ENCODE measurements around the gene SDHB.
"Not testable (repeated sequence)": the region's sequence is repeated elsewhere in the genome, so short reads cannot be mapped to it uniquely, and the experiment has no call there.

Gene SDHB

DNA sequence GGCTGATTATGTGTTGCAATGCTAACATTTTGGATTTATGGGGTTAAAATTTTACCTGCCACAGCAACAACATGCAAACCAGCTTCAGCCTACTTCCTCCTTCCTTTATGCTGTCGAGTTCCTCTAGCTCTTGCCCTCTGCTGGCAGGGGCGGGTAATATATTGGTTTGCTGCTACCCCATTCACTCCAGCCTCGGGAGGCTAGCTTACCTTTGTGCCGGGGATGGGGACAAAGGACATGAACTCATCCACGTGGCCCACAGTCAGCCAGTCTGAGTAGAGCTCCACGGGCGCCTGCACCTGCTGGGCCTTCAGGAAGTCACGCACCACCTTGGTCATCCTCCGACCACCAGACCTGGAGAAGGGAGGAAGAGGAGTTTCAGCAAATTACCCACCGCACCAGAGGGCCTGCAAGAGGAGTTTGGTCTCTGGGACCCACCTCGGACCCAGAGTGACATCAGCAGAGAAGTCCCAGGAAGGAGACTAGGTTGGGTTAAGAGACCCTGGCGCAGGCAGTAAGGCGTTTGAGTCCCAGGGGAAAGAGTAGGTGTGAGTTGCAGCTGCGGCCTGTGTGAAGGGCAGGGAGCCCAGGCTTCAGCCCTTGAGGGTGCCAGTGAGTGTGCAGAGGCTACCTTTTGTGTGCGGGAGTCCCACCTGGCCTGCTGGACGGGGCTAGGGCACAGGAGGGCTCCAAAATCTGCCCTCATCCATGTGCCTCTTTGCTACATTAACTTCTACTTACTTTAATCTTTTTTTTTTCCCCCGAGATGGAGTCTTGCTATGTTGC is 21.8 kb upstream of the SDHB start:
- peak; percentile 27 for DNase-seq (ENCODE audit: low read depth)

DNA sequence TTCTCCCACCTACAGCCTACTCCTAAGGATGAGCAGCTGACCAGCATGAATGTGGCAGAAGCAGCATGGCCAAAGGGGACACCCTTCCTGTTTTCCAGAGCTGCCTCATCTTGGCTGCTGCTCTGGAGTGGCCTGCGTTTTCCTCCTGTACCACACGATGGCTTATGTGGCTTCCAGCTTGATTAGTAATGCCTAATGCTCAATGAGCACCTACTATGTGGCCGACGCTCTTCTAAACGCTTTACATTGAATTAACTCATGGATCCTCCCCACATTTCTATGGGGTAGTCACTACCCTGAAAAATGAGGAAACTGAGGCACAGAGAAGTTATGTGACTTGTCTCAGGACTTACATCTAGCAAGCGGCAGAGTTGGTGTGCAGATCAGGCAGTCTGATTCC is 18.0 kb upstream of the SDHB start:
- no peak for DNase-seq (ENCODE audit: low read depth)

DNA sequence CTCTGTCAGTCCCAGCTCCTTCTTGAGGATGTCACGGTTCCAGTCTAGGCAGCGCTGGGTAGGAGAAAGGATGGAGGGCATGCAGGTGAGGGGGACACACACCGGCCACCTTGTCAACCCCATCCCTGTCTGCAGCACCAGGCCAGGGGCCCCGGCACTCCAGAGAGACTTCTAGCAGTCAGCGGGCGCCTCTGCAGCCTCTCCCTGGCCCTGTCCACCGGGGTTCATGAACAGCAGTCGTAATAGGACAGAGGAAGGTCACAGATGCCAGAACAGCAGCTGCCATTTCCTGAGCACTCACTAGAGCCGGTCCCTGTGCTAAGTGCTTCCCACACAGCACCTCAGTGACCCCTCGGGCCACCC is 16.3 kb upstream of the SDHB start:
- no peak for DNase-seq (ENCODE audit: low read depth)

DNA sequence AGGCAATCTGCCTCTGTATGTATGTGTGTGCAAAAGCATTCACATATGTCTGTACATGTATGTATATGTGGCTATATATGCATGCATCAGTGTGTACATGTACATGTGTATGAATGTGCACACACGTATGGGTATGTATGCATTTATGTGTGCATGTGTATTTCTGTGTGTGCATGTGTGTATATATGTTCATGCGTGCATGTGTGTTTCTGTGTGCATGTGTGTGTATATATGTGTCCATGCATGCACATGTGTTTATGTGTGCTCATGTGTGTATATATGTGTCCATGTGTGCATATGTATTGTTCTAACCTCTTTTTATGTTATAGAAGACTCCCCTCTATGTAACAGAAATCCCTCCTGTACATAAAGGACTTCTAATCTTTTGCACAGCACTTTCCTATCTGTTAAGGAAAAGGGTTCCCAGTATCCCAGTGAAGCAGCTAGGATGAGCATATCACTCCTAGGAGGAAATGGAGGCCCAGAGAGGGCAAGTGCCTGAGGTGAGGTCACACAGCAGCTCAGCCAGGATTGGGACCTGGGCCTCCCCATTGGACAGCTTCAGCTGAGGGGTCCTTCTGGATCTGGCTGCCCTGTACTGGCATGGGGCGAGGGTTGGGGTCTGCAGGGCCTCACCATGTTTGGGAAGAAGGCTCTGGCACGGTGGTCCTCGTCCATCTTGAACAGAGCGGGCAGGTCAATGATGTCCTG is 15.8 kb upstream of the SDHB start:
- DNase-seq (ENCODE audit: low read depth): no peak

DNA sequence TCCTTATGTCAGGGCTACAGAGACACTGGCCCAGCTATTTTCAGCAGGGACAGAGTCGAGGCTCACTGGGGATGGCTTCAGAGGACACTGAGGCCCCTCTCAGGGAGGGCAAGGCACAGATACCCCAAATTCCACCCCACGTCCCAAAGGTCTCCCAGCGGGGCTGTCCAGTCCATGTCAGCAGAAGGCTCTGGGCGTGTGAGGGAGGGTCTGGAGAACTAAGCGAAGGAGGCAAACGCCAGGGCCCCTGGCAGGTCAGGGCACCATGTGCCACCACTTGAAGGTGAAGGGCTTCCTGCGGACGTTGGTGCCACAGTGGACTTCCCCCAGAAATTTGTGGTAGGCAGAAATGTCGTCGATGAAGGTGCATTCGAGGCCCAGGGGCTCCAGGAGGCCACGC is 15.0 kb upstream of the SDHB start:
- DNase-seq (ENCODE audit: low read depth): no peak

DNA sequence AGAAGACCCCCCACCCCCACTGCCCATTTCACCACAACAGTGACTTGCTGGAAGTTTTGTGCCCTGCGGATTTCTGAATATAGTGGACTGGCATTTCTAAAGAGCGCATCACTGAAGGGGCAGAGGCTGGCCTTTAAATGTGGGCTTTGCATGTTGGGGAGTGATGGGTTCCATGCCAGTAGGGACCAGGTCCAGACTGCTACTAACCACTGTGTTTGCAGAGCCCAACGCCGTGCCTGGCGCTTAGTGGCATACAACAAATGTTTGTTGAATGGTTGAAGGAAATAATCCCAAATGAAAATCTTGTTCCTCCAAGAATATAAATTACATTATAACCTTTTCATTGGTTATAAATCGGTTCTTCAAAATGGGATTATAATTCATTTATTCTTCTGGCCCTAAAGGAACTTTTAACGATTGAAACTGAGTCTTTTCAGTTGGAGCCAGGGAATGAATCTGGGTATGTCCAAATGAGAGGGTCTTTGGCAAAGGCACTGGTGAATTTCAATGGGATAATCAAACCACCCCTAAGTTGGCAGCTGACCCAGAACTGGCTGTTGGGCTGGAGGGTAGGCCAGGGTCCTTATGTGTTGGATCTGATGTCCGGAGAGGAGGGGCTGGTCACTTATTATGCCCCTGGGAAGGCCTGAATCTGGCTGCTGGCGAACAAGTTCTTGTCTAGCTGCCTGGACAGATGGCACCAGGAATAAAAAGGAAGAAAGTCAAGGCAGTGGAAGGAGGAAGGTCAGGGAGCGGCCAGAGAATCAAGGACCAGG is 13.8 kb upstream of the SDHB start:
- no peak for DNase-seq (ENCODE audit: low read depth)

DNA sequence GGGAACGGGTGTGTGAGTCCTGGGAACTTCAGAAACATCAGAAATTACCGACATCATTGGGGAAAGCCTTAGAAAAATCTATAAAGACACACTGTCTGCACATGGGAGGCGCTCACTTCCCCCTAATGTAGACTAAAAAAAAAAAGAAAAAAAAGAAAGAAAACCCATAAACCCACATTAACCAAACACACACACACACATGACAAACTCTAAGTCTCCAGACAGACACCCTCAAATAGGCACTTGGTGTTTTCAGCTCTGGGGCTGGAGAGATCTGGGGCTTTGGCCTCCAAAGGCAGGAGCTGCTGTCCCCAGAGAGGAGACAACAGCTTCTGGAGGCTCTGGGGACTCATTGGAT is 13.2 kb upstream of the SDHB start:
- no peak for DNase-seq (ENCODE audit: low read depth)

DNA sequence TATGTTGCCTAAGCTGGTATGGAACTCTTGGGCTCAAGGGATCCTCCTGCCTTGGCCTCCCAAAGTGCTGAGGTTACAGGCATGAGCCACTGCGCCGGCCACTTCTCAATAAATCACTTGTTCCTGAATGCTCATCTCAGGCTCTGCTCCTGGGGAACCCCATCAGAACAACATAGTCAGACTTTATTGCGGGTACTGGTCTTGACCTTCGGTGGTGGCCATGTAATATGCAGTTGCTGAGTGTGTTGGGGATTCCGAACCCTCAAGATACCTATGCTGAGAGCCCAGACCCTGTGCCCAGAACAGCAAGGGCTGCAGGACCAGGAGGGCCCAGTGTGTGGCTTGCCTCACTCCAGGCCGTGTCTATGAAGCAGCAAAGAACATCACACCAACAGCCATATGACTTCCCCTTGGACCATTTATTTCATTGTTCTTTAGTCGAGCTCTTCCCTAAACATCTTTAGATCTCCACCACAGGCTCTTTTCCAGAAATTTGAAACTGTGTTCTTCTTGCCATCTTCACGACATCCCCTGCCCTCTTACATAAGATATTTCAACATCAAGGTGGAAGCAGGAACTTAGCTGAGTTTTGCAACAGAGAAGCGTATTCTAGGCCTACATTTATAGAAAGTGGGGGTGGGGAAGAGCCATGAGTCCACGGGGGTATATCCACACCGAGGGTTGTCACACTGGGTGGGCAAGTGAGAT is 12.7 kb upstream of the SDHB start:
- DNase-seq (ENCODE audit: low read depth): no peak

DNA sequence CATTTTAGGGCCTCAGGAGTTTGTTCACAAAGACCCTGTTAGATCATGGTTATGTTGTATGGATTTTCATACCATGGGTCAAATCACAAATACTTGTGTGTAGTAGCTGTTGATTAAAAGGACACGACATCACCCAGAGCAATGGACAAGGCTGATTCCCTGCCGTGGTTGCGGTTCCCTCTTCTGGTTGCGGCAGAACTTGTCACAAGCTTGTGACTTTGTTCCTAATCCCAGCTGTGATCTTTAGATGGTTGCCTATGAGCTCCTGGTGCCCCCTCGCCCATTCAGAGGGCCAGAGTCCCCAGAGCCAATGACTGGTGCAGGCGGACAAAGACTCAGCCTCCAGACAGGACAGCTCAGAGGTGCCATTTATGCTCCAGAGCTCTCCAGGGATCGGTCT is 11.8 kb upstream of the SDHB start:
- no peak for DNase-seq (ENCODE audit: low read depth)

DNA sequence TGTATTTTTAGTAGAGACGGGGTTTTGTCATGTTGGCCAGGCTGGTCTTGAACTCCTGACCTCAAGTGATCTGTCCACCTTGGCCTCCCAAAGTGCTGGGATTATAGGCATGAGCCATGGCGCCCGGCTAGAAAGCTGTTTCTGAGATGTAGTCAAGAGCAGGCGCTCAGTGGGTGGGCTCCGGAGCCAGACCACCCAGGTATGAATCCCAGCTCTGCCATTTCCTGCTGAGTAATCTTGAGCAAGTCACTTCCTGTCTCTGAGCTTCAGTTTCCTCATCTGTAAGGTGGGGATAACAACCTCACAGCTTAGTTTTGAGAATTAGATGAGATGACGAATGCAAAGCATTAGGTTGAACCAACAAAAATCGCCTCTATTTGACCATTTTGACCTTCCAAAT is 8.9 kb upstream of the SDHB start:
- DNase-seq (ENCODE audit: low read depth): not testable (repeated sequence)

DNA sequence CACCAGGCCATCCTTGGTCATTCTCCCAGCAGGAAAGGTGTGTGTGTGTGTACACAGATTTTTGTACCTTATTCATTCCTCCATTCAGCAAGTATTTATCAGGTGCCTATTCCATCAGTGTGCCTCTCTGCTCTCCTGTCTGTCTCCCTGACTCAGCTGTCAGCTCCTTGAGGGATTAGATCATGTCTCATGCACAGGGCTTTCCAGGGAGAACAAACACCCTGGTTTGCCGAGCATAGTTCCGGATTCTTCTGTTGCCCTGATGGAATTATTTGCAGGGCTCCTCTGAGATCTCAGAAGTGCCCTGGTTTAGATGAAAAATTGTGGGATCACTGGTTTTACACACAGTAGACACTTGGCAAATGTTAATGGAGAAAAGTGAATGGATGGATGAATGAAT is 8.1 kb upstream of the SDHB start:
- DNase-seq (ENCODE audit: low read depth): no peak

DNA sequence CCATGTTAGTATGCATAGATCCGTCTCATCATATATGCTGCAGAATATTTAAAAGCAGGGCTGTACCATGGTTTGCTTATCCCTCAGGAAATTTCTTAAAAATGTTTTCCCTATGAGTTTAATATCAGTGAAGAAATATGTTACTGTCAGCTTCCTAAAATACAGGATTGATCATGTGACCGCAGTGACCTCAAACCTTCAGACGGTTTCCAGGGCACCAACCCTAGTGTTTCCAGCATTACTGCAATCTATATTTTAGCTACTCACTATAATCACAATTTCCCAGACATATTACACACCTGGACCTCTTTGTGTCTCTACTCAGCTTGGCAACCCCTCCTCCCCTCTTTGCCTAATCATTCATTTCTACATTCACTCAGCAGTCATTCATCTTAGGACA is 7.7 kb upstream of the SDHB start:
- DNase-seq (ENCODE audit: low read depth): no peak

DNA sequence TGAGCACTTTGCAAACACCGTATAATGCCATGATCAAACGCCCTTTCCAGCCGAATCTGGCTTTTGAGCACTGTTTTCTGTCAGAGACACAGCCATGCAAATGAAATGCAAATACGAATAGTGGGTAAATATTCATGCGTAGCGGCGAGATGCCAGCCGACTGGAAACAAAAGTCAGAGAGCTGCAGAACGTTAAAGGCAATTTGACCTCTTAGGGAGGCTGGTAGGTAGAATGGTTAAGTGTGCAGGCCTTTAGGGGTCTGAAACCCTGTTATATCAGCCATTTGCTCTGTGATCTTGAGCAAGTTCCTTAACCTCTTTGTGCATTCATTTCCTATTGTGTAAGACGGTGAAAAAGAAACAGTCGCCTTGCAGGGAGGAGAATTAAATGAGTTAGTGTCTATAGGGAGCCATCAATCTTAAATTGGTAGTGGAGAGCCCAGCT is 6.5 kb upstream of the SDHB start:
- no peak for DNase-seq (ENCODE audit: low read depth)

DNA sequence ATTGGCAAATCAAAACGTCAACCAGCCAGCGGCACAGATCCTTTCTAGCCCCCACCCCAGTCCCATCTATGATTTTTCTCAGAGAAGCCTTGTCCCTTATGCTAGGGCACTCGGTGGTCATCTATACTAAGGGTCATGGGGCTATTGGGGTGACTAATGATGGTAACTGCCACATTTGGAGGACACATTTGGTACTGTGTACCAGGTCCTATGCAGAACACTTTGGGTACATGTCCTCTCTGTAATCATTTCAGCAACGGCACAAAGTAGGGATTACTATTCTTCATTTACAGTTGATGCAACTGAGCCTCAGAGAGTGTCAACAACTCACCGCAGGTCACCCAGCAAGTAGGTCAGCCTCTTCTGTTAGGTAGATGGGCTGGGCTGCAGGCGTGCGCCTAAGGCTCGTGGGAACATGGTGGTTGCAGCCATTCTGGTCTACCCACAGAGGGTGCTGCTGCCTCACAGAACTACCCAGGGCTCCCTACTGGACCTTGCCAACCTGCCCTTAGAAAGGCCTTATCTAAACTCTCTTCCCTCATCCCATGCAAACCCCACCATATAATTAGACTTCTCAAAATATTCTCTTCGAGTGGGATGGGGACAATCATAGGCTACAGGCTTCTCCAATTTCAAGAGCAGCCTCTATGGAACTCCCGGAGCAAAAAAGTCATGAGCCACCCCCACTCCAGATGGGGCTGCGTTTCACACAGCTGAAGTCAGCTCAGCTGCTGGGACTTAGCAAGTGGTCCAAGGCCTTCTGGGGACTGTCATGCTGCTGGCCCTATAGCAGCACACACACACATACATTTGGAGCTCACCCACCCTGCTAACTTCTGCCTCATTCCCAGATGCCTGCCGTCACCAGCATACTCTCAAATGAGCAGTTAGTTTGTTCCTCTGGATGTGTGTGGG is 5.8 kb upstream of the SDHB start:
- DNase-seq (ENCODE audit: low read depth): peak; percentile 77

DNA sequence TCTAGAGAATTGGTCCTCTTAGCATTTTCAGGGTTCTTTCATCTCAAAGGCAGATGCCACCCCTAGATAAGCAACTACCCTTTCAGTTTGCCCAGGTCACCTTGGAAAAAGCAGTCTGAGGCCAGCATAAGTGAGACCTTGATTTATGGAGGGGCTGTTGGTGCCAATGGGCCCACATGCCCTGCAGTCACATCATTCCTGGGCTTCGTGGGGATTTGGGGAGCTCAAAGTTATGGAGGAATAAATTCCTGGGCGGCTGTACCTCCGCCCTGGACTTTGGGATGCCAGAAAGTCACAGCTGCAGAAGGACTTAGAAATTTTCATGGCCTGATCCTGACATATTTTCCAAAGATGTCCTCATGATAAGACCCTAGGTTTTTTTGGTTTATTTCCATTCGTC is 2.7 kb upstream of the SDHB start:
- no peak for DNase-seq (ENCODE audit: low read depth)

DNA sequence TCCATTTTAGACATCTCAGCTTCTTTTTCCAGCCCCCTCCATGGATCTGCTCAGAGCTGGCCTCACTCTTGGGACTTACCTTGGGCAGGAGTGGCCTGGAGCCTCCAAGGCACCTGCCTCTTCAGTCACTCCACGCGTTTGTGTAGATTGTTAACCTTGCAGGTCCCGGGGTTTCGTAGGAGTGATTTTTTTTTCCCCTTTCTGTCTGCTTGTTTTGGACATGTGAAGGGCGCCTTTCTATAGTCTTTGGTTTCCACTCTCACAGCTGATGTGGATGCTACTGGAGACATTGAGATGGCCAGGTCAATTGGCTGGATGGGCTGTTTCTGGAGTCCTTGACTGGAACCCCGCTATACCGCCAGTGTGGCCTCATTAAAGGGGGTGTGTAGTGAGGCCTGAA is 2.0 kb upstream of the SDHB start:
- no peak for DNase-seq (ENCODE audit: low read depth)

DNA sequence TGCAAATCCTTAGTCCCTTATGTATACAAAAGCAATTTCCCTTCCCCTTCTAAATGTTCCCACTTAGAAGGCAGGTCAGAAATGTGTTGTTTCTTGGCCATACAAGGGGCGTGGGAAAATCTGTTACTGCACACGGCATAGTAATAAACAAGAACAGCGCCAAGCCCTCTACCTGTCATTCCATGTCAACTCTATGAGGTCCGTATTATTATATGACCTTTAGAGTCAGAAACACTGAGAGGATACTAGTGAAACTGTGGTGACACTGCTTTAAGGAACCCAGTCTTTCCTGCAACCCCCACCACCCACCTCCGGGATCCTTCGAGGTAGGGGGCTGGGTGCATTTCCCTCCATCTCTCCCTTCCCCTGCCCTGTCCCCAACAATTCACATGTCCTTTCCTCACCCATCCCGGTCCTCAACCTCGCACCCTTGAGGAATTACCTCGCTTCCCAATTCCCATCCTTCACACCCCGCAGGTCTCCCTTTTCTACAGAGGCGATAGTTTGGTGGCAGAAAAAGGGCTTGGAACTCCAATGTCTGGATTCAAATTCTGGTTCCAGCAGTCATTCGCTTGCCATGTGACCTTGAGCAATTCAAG is 647 bp downstream of the SDHB start:
- DNase-seq (ENCODE audit: low read depth): no peak

DNA sequence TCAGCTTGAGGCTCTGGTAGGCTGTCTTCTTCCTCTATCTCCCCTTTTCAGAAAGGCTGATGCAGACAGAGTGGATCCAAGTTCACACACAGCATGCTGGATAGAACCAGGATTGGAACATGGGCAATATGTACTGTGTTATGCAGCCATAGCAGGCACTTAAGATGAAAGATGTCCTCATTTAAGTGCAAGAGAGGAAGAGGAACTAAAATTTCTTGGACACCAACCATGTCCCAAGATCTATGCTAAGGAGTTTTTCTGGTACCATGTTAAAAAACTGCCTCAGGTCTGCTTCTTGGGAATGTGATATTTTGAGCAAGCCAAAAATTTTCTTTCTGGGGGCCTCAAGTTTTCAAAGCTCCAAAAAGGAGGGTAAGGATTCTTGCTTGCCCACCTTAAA is 1.2 kb downstream of the SDHB start:
- DNase-seq (ENCODE audit: low read depth): no peak

DNA sequence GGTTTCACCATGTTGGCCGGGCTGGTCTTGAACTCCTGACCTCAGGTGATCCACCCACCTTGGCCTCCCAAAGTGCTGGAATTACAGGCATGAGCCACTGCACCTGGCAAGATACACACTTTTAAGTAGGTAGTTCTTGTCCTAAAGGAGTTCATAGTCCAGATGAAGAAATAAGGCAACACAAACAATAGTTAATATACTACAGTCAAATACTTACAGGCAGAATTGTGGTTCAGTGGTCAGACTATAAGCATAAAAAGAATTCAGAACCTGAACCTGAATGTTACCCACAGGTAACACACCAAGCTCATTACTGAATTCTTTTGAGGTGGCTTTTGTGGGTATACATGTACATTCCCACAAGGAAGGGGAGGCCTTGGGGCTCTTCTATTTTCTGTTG is 1.8 kb downstream of the SDHB start:
- DNase-seq (ENCODE audit: low read depth): no peak

DNA sequence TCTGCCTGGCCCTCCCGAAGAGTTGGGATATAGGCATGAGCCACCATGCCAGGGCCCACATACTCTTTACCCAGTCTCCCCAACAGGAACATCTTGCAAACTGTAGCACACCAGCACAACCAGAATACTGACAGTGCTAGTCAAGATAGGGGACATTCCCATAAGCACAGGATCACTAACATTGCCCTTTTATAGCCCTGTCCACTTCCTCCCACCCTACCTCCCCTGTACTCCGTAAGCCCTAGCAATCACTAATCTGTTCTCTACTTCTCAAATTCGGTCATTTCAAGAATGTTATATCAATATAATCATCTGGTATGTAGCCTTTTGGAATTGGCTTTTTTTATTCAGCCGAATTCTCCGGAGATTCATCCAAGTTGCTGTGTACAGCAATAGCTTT is 5.9 kb downstream of the SDHB start:
- DNase-seq (ENCODE audit: low read depth): no peak

DNA sequence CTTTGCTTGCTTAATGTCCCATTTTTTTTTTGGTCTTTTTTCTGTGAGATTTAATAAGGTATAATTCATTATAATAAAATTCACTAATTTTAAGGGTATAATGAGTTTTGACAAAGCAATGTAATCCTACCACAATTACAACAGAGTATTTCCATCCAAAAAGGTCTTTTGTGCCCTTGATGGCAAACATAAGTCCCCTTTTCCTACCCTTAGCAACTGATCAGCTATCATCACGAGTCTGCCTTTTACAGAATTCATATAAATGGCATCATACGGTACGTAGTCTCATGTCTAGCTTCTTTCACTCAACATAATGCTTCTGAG is 7.5 kb downstream of the SDHB start:
- no peak for DNase-seq (ENCODE audit: low read depth)

All from EH (cell line).